H1 (cell line): ENCODE results near the gene NOS1AP. TPM values are rescaled to one million over a fixed set of nuclear protein-coding genes. Genes with fewer than 3 reads are reported as not detected.

Source experiments
- ZNF274 ChIP-seq: IDR thresholded peaks from 2 replicates; pipeline ENCODE4 v1.7.0; 2012; ENCODE audit warnings: low read length, borderline replicate concordance; ENCODE audit errors: extremely low read depth
- polyA plus RNA-seq, 7 experiments: library from polyadenylated mRNA; depleted of rRNA in 3 of 7; stranded (reverse) in 5 of 7; unstranded in 2 of 7; fragments of >200 nt in 5 of 7; fragments of 200-250 nt in 2 of 7; gene quantifications; 1 replicate in 5 of 7; 2 replicates in 1 of 7; 4 replicates in 1 of 7; pipeline versions ENCODE4 v1.2.1 to v1.2.3, GENCODE V29; 2011 to 2013; ENCODE audit warnings: missing spikeins in 2 of 7, mixed read lengths in 2 of 7
- total RNA-seq: library from RNA; stranded (reverse); fragmentation: NEBNext Ultra II Directional; extraction: Animal tissue kit (Norgen Biotek cat#: 25700); gene quantifications from 2 replicates; pipeline ENCODE4 v1.2.1, GENCODE V29; 2021

Gene NOS1AP
- total and polyA plus RNA-seq, 2 of the 8 experiments (the other 6 are each of a cell fraction or from before 2014, with no cell fraction given), result 2.4 to 12.1 TPM

- TF ChIP-seq ZNF274, result no peak
Measured at GRCh38 chr1:162383091-162383490, 313.6 kb downstream of the NOS1AP start (continued).
